Anterior cingulate cortex (tissue), 58 donors: ENCODE results near the gene TMPRSS9.
A peak's percentile ranks its signal among the peaks of the same experiment; 100 is the strongest.
"Not testable (repeated sequence)": the region's sequence is repeated elsewhere in the genome, so short reads cannot be mapped to it uniquely, and the experiment has no call there.

Experiments
- DNase-seq, 58 donors: peaks; one replicate each; lab custom pipeline; 2025; lab: John Stamatoyannopoulos, UW

Gene TMPRSS9

DNA sequence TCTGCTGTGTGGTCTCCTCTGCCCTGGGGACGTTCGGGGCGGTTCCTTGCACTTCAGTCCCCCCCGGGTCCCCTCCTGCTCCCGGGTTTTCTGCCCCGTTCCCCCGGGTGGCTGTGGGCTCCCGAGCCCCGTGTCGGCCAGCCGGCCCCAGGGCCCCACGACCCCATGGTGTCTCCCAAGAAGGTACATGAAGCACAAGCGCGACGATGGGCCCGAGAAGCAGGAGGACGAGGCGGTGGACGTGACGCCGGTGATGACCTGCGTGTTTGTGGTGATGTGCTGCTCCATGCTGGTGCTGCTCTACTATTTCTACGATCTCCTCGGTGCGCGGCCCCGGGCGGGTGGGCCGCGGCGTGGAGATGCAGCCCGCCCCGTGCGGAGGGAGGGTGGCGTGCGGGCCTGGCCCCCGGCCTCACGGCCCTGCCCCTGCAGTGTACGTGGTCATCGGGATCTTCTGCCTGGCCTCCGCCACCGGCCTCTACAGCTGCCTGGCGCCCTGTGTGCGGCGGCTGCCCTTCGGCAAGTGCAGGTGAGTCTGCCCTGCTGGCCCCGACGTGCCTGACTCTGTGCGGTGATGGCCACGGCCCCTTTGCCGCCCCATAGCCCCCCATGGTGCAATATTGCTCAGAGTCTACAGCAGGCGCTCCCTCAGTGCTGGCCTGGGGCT lies 20.3 kb upstream of the TMPRSS9 start:
- DNase-seq: no peak

DNA sequence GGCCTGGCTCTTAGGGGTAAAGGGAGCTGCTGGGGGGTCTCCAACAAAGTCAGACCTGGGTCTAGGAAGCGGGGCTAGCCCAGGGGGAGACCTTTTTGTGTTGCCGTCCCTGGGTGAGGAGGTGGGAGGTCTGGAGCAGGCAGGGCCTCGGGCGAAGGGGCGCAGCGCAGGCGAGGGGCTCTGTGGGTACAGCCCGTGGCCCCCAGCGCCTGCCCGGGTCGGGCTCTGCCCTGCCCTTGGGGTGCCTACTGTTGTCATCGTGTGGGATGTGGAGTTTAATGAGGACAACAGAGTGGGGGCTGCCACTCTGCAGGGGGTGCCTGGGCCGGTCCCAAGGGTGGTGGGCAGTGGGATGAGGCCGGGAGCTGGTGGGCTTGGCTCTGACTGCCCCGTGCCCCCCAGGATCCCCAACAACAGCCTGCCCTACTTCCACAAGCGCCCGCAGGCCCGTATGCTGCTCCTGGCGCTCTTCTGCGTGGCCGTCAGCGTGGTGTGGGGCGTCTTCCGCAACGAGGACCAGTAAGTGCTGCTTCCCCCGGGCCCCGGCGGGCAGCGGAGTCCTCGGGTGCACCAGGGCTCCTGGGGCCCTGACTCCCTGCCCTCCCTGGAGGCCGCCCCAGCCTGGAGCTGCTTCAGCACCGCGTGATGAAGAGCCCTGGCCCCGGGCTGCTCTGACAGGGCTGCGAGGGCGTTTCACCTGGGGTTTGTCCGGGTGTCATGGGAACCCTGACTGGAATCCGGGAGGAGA lies 19.4 kb upstream of the TMPRSS9 start:
- DNase-seq: no peak

DNA sequence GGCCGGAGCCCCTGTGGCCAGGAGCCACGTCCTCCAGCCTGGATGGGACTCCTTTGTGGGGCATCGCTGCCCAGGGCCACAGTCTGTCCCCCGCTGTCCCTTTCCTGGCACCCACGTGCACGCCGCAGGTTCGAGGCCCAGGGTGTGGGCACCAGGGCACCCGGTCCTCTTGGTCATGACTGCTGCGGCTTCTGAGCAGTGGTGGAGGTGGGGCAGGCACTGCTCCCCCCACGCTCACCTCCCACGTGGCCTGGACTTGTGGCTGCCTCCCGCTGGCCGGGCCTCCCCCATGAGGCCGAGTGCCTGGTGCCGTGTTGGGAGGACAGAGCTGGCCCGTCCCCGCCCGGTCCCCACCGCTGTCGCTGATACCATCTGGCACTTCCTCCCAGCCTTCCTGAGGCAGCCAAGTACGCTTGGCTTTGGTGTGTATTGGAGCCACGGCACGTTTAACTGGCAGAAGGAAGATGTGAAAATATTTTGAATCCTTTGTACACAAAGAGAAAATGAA lies 18.8 kb upstream of the TMPRSS9 start:
- peak in 3 of 58 donors; percentile 10 to 18 (median 17) for DNase-seq

DNA sequence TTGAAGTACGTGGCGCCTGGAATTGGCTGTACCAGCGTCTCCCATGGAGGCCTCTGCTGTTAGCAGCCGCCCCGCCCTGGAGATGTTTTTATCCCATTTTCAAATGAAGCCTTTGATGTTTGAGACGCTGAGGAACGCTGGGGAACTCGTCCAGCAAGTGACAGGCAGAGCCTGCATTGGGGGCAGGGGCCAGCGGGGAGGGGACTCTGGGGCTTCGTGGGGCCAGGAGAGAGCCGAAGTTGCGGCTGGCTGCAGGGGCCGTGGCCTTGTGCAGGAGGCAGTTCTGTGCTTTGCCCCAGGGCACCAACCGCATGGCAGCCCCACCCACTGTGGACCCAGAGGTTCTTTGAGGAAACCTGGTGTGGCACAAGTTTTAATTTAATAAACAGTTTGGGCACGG lies 18.1 kb upstream of the TMPRSS9 start:
- no peak for DNase-seq

DNA sequence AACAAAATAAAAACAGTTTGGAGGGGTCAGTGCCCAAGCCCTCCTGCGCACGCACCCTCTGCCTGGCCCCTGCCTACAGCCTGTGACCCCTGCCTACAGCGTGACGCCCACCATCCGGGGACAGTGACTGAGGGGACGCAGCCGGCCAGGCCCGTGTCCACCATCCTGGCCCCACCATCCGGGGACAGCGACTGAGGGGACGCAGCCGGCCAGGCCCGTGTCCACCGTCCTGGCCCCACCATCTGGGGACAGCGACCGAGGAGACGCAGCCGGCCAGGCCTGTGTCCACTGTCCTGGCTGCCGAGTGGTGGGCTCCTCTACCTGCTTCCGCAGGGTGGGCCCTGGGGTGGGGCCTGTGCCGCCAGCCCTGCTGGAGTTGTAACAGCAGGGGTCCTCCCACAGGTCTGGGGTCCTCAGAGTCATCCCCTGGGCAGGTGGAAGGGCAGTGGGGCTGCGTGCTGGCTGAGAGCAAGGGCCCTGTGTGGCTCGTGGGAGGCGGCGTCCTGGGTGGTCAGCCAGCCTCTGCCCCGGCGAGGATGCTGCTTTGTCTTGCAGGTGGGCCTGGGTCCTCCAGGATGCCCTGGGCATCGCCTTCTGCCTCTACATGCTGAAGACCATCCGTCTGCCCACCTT lies 17.3 kb upstream of the TMPRSS9 start:
- DNase-seq: no peak

DNA sequence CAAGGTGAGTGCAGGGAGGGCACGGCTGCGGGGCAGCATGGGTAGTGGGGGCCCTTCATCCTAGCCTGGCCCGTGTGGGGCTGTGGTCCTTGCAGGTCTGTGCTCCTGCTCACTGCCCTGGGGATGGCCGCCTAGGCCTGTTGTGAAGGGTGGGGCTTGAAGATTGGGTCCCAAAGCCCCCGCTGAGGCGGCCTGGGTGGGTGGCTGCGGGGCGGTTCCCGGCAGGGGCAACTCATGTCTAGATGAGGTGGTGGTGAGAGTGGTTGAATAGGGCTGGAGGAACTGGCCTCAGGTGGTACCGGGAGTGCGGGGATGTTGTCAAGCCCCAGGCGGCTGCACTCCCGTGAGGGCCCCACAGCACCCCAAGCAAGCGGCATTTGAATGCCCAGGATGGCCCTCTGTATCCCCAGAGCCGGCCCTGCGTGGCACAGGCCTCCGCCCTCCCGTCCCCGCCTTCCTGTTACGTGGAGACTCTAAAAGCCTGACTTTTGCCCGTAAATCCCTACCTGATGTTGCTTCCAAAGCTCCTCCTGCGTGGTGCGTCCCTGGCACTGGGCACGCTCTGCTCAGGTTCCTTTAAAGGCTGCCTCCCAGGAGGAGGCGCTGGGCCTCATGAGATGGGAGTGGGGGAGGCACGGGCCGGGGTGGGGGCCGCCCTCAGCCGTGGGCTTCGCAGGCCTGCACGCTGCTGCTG lies 16.6 kb upstream of the TMPRSS9 start:
- no peak for DNase-seq

DNA sequence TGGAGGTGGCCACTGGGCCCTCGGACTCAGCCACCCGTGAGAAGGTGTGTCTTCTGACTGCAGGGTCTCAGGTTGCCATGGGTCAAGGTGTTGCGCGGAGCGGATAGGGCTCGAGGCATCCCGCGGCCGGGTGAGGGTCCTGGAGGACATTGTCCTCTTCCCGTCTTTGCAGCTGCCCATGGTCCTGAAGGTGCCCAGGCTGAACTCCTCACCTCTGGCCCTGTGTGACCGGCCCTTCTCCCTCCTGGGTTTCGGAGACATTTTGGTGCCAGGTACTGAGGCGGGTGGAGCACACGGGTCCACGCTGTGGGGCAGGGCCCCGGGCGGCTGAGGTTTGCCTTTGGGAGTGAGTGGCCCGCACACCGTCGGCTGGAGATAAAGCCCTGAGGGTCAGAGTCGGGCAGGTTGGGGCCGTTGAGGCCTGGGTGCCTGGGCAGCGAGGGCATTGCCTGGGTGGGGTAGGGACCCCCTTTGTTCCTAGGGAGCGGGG lies 15.6 kb upstream of the TMPRSS9 start:
- DNase-seq: no peak

DNA sequence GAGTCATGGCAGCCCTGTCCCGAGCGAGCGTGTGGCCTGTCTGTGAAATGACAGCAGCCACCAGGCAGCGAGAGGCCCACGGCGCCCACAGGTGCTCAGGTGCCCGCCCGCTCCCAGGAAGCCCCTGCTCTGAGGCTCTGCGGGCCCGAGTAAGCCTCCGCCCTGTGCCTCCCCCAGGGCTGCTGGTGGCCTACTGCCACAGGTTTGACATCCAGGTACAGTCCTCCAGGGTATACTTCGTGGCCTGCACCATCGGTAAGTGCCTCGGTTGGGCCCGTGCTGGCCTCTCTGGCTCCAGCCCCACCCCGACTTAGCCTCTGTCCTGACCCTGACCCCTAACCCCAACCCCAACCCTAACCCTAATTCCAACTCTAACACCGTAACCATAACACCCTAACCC lies 15.0 kb upstream of the TMPRSS9 start:
- DNase-seq: no peak

DNA sequence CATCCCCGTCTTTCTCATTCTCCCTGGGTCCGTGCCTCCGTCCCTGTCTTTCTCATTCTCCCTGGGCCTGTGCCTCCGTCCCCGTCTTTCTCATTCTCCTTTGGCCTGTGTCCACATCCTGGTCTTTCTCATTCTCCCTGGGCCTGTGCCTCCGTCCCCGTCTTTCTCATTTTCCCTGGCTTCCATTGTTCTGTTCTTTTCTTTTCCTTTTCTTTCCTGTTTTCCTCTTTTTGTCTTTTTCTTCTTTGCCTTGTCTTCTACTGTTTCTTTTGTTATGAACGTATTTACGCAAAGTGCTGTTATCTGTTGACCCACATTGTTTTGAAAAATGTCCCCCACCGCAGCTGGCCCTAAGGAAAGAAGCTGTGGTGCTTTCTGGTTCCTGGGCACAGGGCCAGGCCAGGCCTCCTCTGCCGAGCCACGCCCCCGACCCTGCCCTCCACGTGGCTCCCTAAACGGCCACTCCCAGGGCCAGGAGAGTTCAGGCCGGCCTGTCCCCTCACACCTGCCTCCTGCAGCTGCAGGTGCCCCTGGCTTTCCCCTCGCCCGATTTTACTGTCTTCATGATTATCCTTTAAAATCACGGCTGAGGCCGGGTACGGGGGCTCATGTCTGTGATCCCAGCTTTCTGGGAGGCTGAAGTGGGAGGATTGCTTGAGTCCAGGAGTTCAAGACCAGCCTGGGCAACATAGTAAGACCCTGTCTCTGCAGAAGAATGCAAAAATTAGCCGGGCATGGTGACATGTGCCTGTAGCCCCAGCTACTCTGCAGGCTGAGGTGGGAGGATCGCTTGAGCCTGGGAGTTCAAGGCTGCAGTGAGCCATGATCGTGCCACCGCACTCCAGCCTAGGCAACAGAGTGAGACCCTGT lies 14.0 kb upstream of the TMPRSS9 start:
- DNase-seq: peak in 2 of 58 donors; percentile 28 to 46

DNA sequence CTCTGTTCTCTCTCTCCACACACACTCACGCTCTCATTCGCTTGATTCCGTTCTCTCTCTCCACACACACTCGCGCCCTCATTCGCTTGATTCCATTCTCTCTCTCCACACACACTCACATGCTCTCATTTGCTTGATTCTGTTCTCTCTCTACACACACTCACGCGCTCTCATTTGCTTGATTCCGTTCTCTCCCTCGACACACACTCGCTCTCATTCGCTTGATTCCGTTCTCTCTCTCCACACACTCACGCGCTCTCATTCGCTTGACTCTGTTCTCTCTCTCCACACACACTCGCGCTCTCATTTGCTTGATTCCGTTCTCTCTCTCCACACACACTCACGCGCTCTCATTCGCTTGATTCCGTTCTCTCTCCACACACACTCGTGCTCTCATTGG lies 10.2 kb upstream of the TMPRSS9 start:
- not testable (repeated sequence) for DNase-seq

DNA sequence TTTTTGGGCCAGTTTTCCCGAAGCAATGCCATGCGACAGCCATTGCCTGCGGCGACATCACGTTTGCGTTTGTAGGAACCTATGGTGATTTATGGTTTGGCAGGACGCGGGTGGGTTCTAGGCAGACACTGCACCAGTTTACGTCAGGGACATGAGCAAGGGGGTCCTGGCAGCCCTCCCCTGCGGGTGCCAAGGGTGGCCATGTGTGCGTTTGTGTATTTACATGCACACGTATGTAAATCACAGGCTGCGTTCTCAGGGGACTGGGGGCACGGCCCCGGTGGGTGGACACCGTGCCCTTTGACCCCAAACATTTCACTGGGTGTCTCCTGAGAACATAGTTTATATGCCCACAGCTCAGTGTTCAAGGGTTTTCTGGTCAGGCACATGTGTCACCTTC lies 9.4 kb upstream of the TMPRSS9 start:
- DNase-seq: no peak

DNA sequence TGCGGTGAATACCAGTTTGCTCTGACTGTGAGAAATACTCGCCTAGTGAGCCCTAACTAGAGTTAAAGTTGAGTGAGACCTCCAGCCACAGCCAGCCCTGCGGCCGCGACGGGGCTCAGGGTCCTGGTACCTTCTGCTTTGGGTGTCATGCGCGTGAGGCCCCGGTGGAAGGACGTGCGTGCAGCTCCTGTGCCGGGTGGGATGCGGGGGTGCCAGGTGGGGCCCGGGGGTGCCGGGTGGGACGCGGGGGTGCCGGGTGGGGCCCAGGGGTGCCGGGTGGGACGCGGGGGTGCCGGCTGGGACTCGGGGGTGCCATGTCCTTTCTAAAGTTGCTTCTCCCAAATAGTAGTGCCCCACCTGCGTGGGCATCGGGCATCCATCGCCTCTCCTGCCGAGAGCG lies 8.5 kb upstream of the TMPRSS9 start:
- DNase-seq: no peak

DNA sequence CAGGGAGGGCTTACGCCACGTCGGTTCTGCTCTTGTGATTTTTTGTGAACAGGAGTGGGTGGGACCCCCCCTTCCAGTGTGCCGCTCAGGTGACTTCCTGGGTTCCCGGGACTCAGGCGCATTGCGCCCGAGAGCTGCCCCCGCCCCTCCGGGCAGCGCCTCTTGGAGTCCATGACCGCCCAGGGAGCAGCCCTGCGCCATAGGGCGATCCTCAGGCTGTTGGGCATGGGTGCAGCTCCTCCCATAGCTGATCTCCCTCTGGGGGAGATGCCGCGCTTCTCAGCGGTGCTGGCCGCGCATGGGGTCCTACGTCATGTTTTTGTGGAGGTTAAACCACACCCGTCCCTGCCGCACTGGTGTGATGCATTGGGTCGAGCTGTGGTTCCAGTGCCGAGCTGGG lies 7.9 kb upstream of the TMPRSS9 start:
- no peak for DNase-seq

DNA sequence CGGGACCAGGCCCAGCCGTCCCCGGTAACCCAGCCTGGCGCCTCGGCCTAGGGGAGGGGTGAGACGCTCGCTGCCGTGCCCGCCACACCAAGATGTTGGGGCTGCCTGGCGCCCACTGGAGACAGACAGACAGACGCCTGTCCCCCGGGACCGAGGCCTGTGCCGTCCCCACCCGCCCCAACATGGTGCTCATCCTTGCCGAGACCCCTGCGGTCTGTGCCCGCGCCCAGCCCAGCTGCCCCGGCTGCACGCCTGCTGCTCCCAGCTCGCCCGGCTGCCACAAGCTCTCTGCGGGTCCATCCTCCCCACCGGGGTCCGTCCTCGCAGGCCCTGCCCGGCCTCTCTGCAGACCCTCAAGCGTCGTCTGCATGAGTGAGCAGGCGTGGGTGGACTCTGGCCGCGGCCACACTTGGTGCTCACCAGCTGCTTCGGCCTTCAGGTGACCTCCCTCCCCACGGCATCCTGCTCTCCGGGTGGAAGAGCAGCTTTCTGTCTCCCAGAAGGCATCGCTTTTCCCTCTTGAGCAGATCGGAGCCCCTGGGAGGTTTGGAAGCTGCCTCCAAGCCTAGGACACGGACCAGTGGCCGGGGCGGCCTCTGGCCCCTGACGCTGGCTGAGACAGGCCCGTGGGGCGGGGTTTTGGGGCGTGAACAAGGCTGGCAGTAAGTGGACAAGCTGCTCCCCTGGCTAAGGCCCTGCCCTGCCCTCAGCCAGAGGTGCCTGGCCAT lies 6.7 kb upstream of the TMPRSS9 start:
- DNase-seq: no peak

DNA sequence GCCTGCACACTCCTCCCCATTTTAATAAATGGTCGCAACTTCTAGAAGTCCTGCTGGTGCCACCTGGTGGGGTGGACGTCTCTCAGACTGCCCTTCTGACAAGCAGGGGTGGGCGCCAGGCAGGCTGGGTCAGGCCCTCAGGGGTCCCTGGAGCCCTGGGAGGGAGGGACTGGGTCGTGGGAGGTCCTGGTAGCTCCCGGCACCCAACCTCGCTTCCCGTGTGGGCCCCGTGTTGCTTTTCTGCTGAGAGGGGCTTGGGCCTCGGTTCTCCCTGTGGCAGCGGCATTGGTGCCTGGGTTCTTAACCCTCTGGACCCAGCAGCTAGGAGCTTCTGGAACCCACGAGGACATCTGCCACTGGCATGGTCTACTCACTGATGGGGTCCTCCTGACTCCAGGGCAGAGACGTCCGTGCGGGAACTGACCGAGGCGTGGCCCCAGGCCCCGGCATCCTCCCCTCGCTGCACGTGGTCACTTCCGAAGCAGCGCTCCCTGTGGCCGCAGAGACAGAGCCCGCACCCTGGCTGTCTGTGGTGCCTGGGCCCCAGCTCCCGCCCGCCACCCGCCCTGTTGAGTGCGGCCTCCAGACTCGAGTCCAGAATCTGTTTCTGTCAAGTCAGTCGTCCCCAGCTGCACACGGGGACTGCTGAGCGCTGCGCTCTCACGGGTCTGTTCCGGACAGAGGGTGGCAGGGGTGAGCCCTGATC lies 6.0 kb upstream of the TMPRSS9 start:
- no peak for DNase-seq

DNA sequence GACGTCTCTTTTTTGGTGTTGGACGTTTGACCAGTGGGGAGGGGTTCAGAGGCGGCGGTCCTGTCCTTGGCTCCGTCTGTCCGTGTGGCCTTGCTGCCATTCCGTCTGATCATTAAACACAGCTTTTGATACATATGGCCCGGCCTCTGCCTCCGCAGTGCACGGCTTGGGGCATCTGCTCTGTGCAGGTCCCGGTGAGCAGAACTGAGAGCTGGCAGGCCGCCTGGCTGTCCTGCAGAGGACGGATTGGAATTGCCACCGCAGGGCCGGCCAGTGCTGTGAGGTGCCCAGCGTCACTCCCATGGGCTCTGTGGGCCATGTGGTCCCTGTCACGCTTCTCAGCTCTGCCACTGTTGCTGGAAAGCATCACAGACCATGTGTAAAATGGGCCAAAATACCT lies 5.4 kb upstream of the TMPRSS9 start:
- DNase-seq: no peak

DNA sequence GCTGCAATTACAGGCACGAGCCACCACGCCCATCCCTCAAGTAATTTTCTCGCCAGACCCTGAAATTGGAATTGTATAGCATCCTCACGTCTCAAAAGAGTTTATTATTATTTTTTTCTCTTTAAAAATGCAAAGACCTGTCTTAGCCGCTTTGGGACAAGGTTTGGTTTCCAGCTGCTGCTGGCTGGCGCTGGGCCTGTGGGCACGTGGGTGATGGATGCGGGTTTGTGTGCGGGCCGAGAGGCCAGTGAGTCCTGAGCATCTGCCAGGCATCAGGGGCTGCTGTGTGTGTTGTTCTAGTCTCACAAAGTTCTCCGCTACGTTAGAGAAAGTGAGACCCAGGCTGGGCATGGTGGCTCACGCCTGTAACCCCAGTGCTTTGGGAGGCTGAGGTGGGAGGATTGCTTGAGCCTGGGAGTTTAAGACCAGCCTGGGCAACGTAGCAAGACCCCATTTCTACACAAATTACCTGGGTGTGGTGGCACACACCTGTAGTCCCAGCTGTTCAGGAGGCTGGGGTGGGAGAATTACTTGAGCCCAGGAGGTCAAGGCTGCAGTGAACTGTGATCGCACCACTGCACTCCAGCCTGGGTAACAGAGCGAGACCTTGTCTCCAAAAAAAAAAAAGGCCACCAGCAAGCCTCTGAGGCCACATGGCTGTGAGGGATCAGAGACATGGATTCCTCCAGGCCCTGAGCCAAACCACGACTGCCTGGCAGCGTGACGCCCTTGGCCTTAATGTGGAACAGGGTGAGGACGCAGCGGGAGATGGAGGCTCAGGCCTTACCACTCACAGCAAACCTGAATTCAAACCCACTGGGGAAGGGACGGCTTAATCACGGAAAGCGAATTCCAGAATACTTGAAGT lies 4.7 kb upstream of the TMPRSS9 start:
- DNase-seq: no peak
